Measurements from ENCODE around the gene MT1M.

Gene MT1M

DNA sequence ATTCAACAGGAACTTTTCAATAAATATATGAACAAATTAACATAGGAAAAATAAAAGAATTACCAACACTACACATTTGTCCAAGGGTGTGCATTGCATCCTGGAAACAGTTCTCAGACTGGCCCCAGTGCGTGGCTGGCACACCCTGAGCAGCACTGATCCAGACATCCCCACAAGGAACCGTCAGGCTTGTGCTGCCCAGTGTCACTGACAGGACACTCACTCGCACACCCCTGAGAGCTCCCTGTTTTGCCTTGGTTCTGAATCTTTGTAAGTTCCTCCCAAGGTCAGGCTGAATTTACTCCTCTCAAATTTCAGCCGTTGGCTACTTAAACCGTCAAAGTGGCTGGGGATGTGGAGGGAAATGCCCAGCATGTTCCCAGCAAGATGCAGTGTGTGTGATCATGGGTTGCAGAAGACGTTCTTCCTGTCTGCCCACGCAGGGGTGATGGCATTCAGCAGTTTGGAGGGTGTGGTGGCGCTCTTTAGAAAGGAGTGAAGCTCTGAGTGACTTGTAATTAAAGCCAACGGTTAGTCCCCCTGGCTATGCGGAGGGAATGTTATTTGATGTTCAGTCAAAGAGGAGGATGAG, 22.3 kb upstream of the MT1M start:
- peaks cover 64% of the 10 kb centered on the region for H3K4me1 ChIP-seq (ENCODE audit: control insufficient read depth, insufficient read depth, low read length)
- DNase-seq (ENCODE audit: low read depth), result peak; percentile 86
- no peaks in the 10 kb centered on the region for H3K9me3 ChIP-seq (ENCODE audit: control insufficient read depth, low read length)
- H3K9ac ChIP-seq (ENCODE audit: low read length), result peak overlapping the region; percentile 90
- H3K27me3 ChIP-seq (replicated peaks; ENCODE audit: control insufficient read depth, insufficient read depth, low read length), result no peaks in the 10 kb centered on the region
- no peaks in the 10 kb centered on the region for H3K36me3 ChIP-seq (ENCODE audit: control insufficient read depth, insufficient read depth, low read length, severe bottlenecking)
- peak overlapping the region; percentile 92 for H3K4me3 ChIP-seq (ENCODE audit: low read length)

DNA sequence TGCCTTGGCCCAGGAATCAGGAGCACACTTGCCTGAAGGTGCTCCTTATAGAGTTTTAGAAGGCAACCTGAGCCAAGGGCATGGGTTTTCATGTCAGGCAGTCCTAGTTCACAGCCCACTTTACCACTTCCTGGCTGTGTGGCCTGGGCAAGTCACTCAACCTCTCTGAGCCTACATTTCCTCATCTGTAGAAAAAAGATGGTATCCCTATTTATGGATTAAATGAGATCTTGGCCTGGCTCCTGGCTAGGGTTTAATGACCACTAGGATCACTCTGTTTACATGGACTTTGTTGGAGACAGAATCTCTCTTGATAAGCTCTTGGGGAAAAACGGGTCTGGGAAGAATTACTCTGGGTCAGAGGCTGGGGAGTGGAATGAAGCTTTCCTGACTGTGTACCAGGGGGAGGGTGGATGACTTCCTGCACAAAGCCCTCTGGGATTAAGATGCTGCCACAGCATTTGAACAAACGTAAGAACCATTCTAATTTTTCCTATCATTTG, 21.8 kb upstream of the MT1M start:
- peak overlapping the region; percentile 92 for H3K4me3 ChIP-seq (ENCODE audit: low read length)
- peaks cover 62% of the 10 kb centered on the region for H3K4me1 ChIP-seq (ENCODE audit: control insufficient read depth, insufficient read depth, low read length)
- H3K9ac ChIP-seq (ENCODE audit: low read length), result peak overlapping the region; percentile 90
- H3K27me3 ChIP-seq (replicated peaks; ENCODE audit: control insufficient read depth, insufficient read depth, low read length), result no peaks in the 10 kb centered on the region
- peak; percentile 62 for DNase-seq (ENCODE audit: low read depth)
- no peaks in the 10 kb centered on the region for H3K36me3 ChIP-seq (ENCODE audit: control insufficient read depth, insufficient read depth, low read length, severe bottlenecking)
- no peaks in the 10 kb centered on the region for H3K9me3 ChIP-seq (ENCODE audit: control insufficient read depth, low read length)

DNA sequence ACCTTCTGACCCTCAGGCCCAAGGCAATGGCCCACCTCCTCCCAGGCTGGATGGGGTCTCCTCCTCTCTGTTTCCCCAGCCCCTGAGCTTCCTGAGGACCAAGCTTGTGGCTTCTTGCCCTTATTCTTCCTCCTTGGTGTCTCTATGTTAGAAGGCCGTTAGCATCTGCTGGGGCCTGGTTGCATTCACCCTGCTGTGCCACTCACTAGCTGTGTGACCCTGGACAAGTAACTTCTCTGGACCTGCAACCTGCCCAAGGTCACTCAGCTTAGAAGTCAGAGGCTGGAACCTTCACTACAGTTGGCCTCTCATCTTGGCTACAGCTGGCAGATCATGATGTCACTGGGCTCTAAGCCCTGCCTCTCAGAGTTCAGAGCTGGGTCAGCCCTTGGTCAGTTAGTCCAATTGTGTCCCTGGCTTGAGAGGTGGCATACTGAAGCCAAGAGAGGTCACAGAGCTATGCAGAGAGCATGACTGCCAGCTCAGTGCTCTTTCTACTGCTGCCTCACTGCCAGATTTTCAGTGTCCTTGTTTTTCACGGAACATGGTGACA, 21.1 kb upstream of the MT1M start:
- Histone ChIP-seq H3K9ac (ENCODE audit: low read length) (peak overlapping the region; percentile 90), H3K9me3 (ENCODE audit: control insufficient read depth, low read length) (no peaks in the 10 kb centered on the region), H3K4me1 (ENCODE audit: control insufficient read depth, insufficient read depth, low read length) (peaks cover 55% of the 10 kb centered on the region), H3K36me3 (ENCODE audit: control insufficient read depth, insufficient read depth, low read length, severe bottlenecking) (no peaks in the 10 kb centered on the region), H3K27me3 (replicated peaks; ENCODE audit: control insufficient read depth, insufficient read depth, low read length) (no peaks in the 10 kb centered on the region), H3K4me3 (ENCODE audit: low read length) (peak overlapping the region; percentile 92)
- DNase-seq (ENCODE audit: low read depth), result peak; percentile 55

DNA sequence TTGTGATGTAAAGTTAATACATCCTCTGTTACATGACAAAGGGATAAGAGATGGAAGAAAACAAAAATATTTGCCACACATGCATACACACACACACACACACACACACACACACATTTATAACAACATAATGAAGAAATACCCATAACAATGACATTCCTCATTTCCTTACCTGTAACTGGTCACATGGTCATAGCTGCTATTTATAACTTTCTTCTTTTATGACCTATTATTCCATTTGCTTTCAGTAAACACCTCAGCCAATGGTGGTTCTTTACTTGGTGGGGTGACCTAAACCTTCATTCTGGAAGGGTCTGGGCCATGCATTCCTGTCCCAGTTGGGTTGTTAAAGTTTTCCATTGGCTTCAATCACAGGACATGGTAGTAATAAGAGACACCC, 18.8 kb upstream of the MT1M start:
- H3K9ac ChIP-seq (ENCODE audit: low read length), result no peak overlapping the region
- no peaks in the 10 kb centered on the region for H3K9me3 ChIP-seq (ENCODE audit: control insufficient read depth, low read length)
- no peaks in the 10 kb centered on the region for H3K36me3 ChIP-seq (ENCODE audit: control insufficient read depth, insufficient read depth, low read length, severe bottlenecking)
- no peak for DNase-seq (ENCODE audit: low read depth)
- no peak overlapping the region for H3K4me3 ChIP-seq (ENCODE audit: low read length)
- no peaks in the 10 kb centered on the region for H3K27me3 ChIP-seq (replicated peaks; ENCODE audit: control insufficient read depth, insufficient read depth, low read length)
- H3K4me1 ChIP-seq (ENCODE audit: control insufficient read depth, insufficient read depth, low read length), result peaks cover 47% of the 10 kb centered on the region

DNA sequence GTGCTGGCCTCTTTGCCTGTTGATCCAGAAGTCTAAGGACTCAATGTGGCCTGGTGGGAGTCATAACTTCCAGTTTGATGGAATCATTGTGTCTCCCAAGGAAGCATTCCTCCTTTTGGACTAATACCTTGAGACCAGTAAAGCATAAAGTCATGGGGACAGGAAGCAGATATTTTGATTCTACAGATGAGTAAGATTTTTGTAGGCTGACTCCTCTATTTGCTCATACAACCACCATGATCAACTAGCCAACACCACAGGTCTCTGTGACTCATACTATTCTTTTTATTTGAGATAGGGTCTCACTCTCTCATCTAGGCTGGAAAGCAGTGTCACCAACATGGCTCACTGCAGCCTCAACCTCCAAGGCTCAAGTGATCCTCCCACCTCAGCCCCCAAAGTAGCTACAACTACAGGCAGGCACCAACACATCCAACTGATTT, 17.9 kb upstream of the MT1M start:
- no peak overlapping the region for H3K9ac ChIP-seq (ENCODE audit: low read length)
- no peaks in the 10 kb centered on the region for H3K36me3 ChIP-seq (ENCODE audit: control insufficient read depth, insufficient read depth, low read length, severe bottlenecking)
- peak; percentile 25 for DNase-seq (ENCODE audit: low read depth)
- no peak overlapping the region for H3K4me3 ChIP-seq (ENCODE audit: low read length)
- H3K27me3 ChIP-seq (replicated peaks; ENCODE audit: control insufficient read depth, insufficient read depth, low read length), result no peaks in the 10 kb centered on the region
- no peaks in the 10 kb centered on the region for H3K9me3 ChIP-seq (ENCODE audit: control insufficient read depth, low read length)
- peaks cover 40% of the 10 kb centered on the region for H3K4me1 ChIP-seq (ENCODE audit: control insufficient read depth, insufficient read depth, low read length)

DNA sequence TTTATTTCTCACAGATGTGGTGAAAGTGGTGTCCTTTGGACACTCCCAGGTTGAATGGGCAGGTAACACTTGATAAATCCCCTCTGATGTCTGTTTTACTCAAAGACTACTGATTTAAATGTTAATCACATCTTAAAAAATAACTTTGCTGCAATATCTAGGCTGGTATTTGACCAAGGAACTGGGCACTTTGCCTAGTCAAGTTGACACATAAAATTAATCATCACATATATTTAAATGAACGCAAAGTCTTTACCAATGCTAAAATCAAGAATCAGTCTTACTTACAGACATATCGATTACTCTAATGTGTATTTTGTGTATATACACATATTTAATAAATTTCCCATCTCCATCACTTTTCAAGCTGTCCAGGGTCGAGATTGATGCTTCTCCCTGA, 17.1 kb upstream of the MT1M start:
- Histone ChIP-seq H3K4me3 (ENCODE audit: low read length) (no peak overlapping the region), H3K36me3 (ENCODE audit: control insufficient read depth, insufficient read depth, low read length, severe bottlenecking) (no peaks in the 10 kb centered on the region), H3K4me1 (ENCODE audit: control insufficient read depth, insufficient read depth, low read length) (peaks cover 34% of the 10 kb centered on the region), H3K9ac (ENCODE audit: low read length) (no peak overlapping the region), H3K9me3 (ENCODE audit: control insufficient read depth, low read length) (no peaks in the 10 kb centered on the region), H3K27me3 (replicated peaks; ENCODE audit: control insufficient read depth, insufficient read depth, low read length) (no peaks in the 10 kb centered on the region)
- DNase-seq (ENCODE audit: low read depth), result no peak

DNA sequence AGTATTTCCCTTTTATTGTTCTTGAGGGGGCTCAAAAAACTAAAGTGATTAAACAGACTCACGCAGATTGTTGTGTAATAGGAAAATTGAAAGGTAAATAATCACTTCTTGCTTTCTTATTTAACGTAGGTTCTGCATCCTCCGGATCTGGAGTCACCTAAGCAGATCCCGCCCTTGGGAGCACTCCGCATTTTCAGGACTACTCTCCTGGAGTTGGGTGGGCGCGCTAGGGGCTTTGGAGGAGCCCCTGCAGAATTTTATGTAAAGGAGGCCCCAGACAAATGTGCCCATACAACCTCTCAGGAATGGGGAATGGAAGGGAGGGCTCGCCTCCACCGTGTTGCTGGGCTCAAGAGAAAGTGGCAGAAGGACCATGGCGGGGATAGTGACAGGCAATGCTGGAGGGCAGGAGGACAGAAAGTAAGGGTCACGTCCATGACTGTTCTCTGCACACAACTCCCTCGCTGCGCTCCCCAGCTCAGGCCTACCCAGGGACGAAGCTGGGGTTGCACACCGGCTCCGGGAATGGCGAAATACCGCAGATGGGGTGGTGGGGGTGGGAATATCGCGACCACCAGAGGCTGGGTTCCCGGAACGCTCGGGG, 15.7 kb upstream of the MT1M start:
- DNase-seq (ENCODE audit: low read depth), result no peak
- Histone ChIP-seq H3K36me3 (ENCODE audit: control insufficient read depth, insufficient read depth, low read length, severe bottlenecking) (no peaks in the 10 kb centered on the region), H3K9me3 (ENCODE audit: control insufficient read depth, low read length) (no peaks in the 10 kb centered on the region), H3K4me1 (ENCODE audit: control insufficient read depth, insufficient read depth, low read length) (peaks cover 21% of the 10 kb centered on the region), H3K4me3 (ENCODE audit: low read length) (peak overlapping the region; percentile 78), H3K27me3 (replicated peaks; ENCODE audit: control insufficient read depth, insufficient read depth, low read length) (no peaks in the 10 kb centered on the region), H3K9ac (ENCODE audit: low read length) (peak overlapping the region; percentile 81)

DNA sequence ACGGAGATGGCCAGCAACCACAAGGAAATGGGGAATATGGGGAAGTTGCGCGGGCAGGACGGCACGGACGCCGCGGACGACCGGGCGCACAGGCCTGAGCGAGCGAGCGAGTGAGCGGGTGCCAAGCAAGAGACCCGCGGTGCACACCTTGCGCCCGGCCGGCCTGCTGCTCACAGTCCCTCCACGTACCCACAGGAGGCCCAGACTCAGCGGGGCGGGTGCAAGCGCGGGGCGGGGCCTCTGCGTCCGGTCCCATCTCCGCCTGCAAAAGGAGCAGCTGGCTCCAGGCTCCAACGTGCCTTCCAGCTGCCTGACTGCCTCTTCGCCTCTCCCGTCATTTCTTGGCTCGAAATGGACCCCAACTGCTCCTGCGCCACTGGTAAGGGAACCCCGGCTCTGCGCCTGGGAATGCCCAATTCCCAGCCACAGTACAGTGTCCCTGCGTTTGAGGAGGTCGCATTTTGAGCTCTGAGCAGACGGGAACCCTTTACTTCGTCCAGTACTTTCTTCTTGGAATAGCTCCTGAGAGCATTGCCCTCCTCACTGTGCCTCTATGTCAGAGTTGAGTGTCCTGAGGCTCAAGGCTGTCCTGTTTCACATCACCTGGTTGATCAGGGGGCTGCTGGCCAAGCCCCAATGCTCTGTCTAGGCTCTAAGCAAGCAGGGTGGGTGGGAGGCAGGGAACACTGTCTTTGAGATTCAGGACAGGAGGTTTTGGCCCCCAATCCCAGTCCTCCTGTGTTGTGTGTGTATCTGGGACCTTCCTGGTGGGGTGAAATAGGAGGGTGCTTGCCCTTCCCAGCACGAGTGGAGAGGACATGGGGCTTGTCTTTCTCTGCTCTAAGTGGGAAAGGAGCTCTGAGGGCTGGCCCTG, 15.0 kb upstream of the MT1M start:
- peaks cover 19% of the 10 kb centered on the region for H3K4me1 ChIP-seq (ENCODE audit: control insufficient read depth, insufficient read depth, low read length)
- H3K27me3 ChIP-seq (replicated peaks; ENCODE audit: control insufficient read depth, insufficient read depth, low read length), result no peaks in the 10 kb centered on the region
- no peaks in the 10 kb centered on the region for H3K36me3 ChIP-seq (ENCODE audit: control insufficient read depth, insufficient read depth, low read length, severe bottlenecking)
- peak; percentile 28 for DNase-seq (ENCODE audit: low read depth)
- peak overlapping the region; percentile 81 for H3K9ac ChIP-seq (ENCODE audit: low read length)
- peak overlapping the region; percentile 78 for H3K4me3 ChIP-seq (ENCODE audit: low read length)
- H3K9me3 ChIP-seq (ENCODE audit: control insufficient read depth, low read length), result no peaks in the 10 kb centered on the region

DNA sequence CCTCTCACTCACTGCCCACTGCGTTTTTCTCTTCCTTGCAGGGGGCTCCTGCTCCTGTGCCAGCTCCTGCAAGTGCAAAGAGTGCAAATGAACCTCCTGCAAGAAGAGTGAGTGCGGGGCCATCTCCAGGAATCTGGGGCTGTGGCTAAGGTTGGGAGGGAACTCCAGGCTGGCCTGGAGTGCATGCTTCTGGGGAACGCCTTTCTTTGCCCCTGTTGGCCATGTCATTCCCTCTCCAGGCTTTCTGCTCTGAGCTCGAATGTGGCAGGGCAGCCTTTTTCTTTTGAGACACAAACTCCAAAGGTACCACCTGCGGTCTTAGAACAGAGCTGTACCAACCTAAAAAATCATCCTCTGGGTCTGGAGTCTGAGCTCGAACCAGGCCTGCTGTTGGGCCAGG, 14.3 kb upstream of the MT1M start:
- no peaks in the 10 kb centered on the region for H3K9me3 ChIP-seq (ENCODE audit: control insufficient read depth, low read length)
- H3K4me3 ChIP-seq (ENCODE audit: low read length), result no peak overlapping the region
- DNase-seq (ENCODE audit: low read depth), result no peak
- no peak overlapping the region for H3K9ac ChIP-seq (ENCODE audit: low read length)
- H3K27me3 ChIP-seq (replicated peaks; ENCODE audit: control insufficient read depth, insufficient read depth, low read length), result no peaks in the 10 kb centered on the region
- H3K4me1 ChIP-seq (ENCODE audit: control insufficient read depth, insufficient read depth, low read length), result peaks cover 16% of the 10 kb centered on the region
- no peaks in the 10 kb centered on the region for H3K36me3 ChIP-seq (ENCODE audit: control insufficient read depth, insufficient read depth, low read length, severe bottlenecking)

DNA sequence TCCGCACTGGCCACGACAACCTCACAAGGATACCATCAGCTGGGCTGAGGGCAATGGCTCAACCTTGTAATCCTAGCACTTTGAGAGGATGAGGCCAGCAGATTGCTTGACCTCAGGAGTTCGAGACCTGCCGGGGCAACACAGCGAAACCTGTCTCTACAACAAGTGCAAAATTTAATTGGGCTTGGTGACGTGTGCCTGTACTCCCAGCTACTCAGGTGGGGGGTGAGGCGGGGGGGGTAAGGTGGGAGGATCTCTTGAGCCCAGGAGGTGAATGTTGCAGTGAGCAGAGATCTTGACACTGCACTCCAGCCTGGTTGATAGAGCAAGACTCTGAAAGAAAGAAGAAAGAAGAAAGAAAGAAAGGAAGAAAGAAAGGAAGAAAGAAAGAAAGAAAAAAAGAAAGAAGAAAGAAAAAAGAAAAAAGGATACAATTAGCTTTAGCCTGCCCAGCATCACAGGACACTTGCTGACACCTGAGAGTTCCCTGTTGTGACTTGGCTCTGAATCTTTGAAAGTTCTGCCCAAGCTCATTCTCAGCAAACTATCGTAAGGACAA, 12.0 kb upstream of the MT1M start:
- Histone ChIP-seq H3K4me3 (ENCODE audit: low read length) (no peak overlapping the region), H3K36me3 (ENCODE audit: control insufficient read depth, insufficient read depth, low read length, severe bottlenecking) (no peaks in the 10 kb centered on the region), H3K9ac (ENCODE audit: low read length) (no peak overlapping the region), H3K9me3 (ENCODE audit: control insufficient read depth, low read length) (no peaks in the 10 kb centered on the region), H3K4me1 (ENCODE audit: control insufficient read depth, insufficient read depth, low read length) (peaks cover 16% of the 10 kb centered on the region), H3K27me3 (replicated peaks; ENCODE audit: control insufficient read depth, insufficient read depth, low read length) (no peaks in the 10 kb centered on the region)
- no peak for DNase-seq (ENCODE audit: low read depth)
